GM23338 (cell line): ENCODE results near the gene C19orf25. TPM values are rescaled to one million over a fixed set of nuclear protein-coding genes. Genes with fewer than 3 reads are reported as not detected.
A peak's percentile ranks its signal among the peaks of the same experiment; 100 is the strongest.

Experiments used
- ATAC-seq: fragments of 200-7000 bp; cut with Tn5 transposase; 3 replicates; pipeline ENCODE4 v1.9.1; 2020
- DNase-seq: peaks from one replicate; pipeline ENCODE4 v3.0.0-alpha.2; 2015; ENCODE audit warnings: low spot score
- H2AFZ ChIP-seq: fragments of 200-600 bp; sonication (generic); 2 replicates; pipeline ENCODE4 v1.8.0; 2016; ENCODE audit warnings: antibody characterized with exemption, mild to moderate bottlenecking, moderate library complexity
- H3F3A ChIP-seq: fragments of 200-600 bp; sonication (generic); replicated peaks from 2 replicates; pipeline ENCODE4 v1.8.0; 2017; ENCODE audit warnings: antibody characterized with exemption, mixed run types, low read depth
- H3K27ac ChIP-seq: fragments of 200-600 bp; sonication (generic); 2 replicates; pipeline ENCODE4 v1.6.1; 2016; ENCODE audit warnings: low read depth
- H3K27me3 ChIP-seq: fragments of 200-600 bp; sonication (generic); 2 replicates; pipeline ENCODE4 v1.8.0; 2016; ENCODE audit warnings: mild to moderate bottlenecking, mixed run types, moderate library complexity; ENCODE audit not compliant: insufficient read depth
- H3K36me3 ChIP-seq: fragments of 200-600 bp; sonication (generic); 2 replicates; pipeline ENCODE4 v1.8.0; 2016; ENCODE audit warnings: mild to moderate bottlenecking; ENCODE audit not compliant: insufficient read depth
- H3K4me1 ChIP-seq: fragments of 200-600 bp; sonication (generic); 2 replicates; pipeline ENCODE4 v1.8.0; 2016; ENCODE audit warnings: mild to moderate bottlenecking, moderate library complexity; ENCODE audit not compliant: insufficient read depth
- H3K4me2 ChIP-seq: fragments of 200-600 bp; sonication (generic); 2 replicates; pipeline ENCODE4 v1.7.1; 2017; ENCODE audit warnings: mixed run types
- H3K4me3 ChIP-seq: fragments of 200-600 bp; sonication (generic); 2 replicates; pipeline ENCODE4 v1.6.1; 2016; ENCODE audit warnings: mixed run types
- H3K79me2 ChIP-seq: fragments of 200-600 bp; sonication (generic); replicated peaks from 2 replicates; pipeline ENCODE4 v1.8.0; 2017; ENCODE audit warnings: mild to moderate bottlenecking; ENCODE audit not compliant: insufficient read depth
- H3K9me2 ChIP-seq: fragments of 200-600 bp; sonication (generic); 2 replicates; pipeline ENCODE4 v1.8.0; 2017; ENCODE audit not compliant: insufficient read depth
- H4K20me1 ChIP-seq: fragments of 200-600 bp; sonication (generic); replicated peaks from 2 replicates; pipeline ENCODE4 v1.8.0; 2017; ENCODE audit warnings: mild to moderate bottlenecking; ENCODE audit not compliant: insufficient read depth
- H3K27ac Mint-ChIP-seq: 2 replicates; pipeline ENCODE4 v1.8.0; 2020; ENCODE audit warnings: inconsistent platforms, mild to moderate bottlenecking, moderate library complexity, mixed read lengths
- H3K27me3 Mint-ChIP-seq: 3 replicates; pipeline ENCODE4 v1.8.0; 2022; ENCODE audit warnings: low read depth, mild to moderate bottlenecking, moderate library complexity, mixed read lengths, inconsistent platforms; ENCODE audit not compliant: insufficient read depth, poor library complexity
- H3K36me3 Mint-ChIP-seq: 3 replicates; pipeline ENCODE4 v1.8.0; 2021; ENCODE audit warnings: low read depth, mild to moderate bottlenecking, inconsistent platforms, moderate library complexity, mixed read lengths
- H3K4me1 Mint-ChIP-seq: 3 replicates; pipeline ENCODE4 v1.8.0; 2020; ENCODE audit warnings: mild to moderate bottlenecking, inconsistent platforms, mixed read lengths
- H3K4me3 Mint-ChIP-seq: 3 replicates; pipeline ENCODE4 v1.8.0; 2021; ENCODE audit warnings: moderate library complexity, mild to moderate bottlenecking, inconsistent platforms, mixed read lengths
- H3K9me3 Mint-ChIP-seq: 3 replicates; pipeline ENCODE4 v1.8.0; 2020; ENCODE audit warnings: moderate library complexity, mild to moderate bottlenecking, inconsistent platforms, mixed read lengths
- CREB1 ChIP-seq: fragments of 250-450 bp; sonication (Bioruptor Pico); IDR thresholded peaks from 2 replicates; pipeline ENCODE4 v1.5.0; 2020; ENCODE audit warnings: low read depth, mild to moderate bottlenecking, moderate library complexity
- CTCF ChIP-seq, 2 experiments: fragments of 200-600 bp in 1 of 2; sonication (generic) in 1 of 2; conservative IDR thresholded peaks; 2 replicates each; pipeline versions ENCODE4 v1.5.1 to v1.6.1; 2016 to 2017; ENCODE audit warnings: antibody characterized with exemption in 2 of 2, low read depth in 2 of 2, mild to moderate bottlenecking in 2 of 2, moderate library complexity in 1 of 2
- ETS1 ChIP-seq: IDR thresholded peaks from 2 replicates; pipeline ENCODE4 v1.6.1; 2016; ENCODE audit warnings: antibody characterized with exemption
- EZH2phosphoT487 ChIP-seq: fragments of 200-600 bp; sonication (generic); IDR thresholded peaks from one replicate; pipeline ENCODE4 v1.8.1; 2018; ENCODE audit warnings: antibody characterized with exemption; ENCODE audit not compliant: unreplicated experiment
- JUNB ChIP-seq: IDR thresholded peaks from one replicate; pipeline ENCODE4 v1.6.1; 2016; ENCODE audit warnings: antibody characterized with exemption; ENCODE audit not compliant: unreplicated experiment
- NANOG ChIP-seq: IDR thresholded peaks from 2 replicates; pipeline ENCODE4 v1.6.1; 2016; ENCODE audit warnings: antibody characterized with exemption, borderline replicate concordance
- POLR2AphosphoS5 ChIP-seq: IDR thresholded peaks from 2 replicates; pipeline ENCODE4 v1.6.1; 2016; ENCODE audit warnings: antibody characterized with exemption, low read depth
- REST ChIP-seq: IDR thresholded peaks from one replicate; pipeline ENCODE4 v1.6.1; 2018; ENCODE audit warnings: antibody characterized with exemption; ENCODE audit not compliant: unreplicated experiment
- ZNF114 ChIP-seq: fragments of 250-450 bp; sonication (Bioruptor Pico); IDR thresholded peaks from 2 replicates; pipeline ENCODE4 v1.5.0; 2020; ENCODE audit warnings: mild to moderate bottlenecking, moderate library complexity
- ZNF331 ChIP-seq: fragments of 250-450 bp; sonication (Bioruptor Pico); IDR thresholded peaks from 2 replicates; pipeline ENCODE4 v1.5.0; 2020; ENCODE audit warnings: low read depth, mild to moderate bottlenecking, moderate library complexity
- polyA plus RNA-seq: library from polyadenylated mRNA; unstranded; fragments of >200 nt; fragmentation: Nextera tagmentation; extraction: Ambion mirVana; gene quantifications from 2 replicates; pipeline ENCODE4 v1.2.1, GENCODE V29; 2016
- total RNA-seq: library from RNA; depleted of rRNA; stranded (reverse); fragments of >200 nt; shearing (Covaris generic); gene quantifications from 2 replicates; pipeline ENCODE4 v1.2.3, GENCODE V29; 2014

Gene C19orf25
- total and polyA plus RNA-seq, 2 experiments from 2014 or later = 43.5 to 61.1 TPM

- Mint-ChIP-seq H3K27ac (peak overlapping the region; percentile 100; the same call in 1 of the 2 replicates), H3K9me3 (no peaks in the 10 kb centered on the region; the same call in 2 of the 3 replicates), H3K4me1 (peaks cover 18% of the 10 kb centered on the region), H3K4me3 (peak overlapping the region; percentile 97), H3K36me3 (peaks cover 56% of the 10 kb centered on the region), H3K27me3 (peaks cover 30% of the 10 kb centered on the region)
- no peak for DNase-seq
- no peak for ATAC-seq
- H3K79me2 ChIP-seq = peaks cover 24% of the 10 kb centered on the region
- peaks cover 9% of the 10 kb centered on the region; the same call in 1 of the 2 replicates for H3K4me1 ChIP-seq
- no peak for TF ChIP-seq POLR2AphosphoS5
- TF ChIP-seq CREB1 (CRISPR knock-in tag) = no peak
- no peak for TF ChIP-seq JUNB
- no peak for TF ChIP-seq CTCF (conservative IDR thresholded peaks at IDR 0.05; ENCODE audit: low read depth in 2 of 2)
- TF ChIP-seq ZNF114 = no peak
- no peak for TF ChIP-seq NANOG
- no peak for TF ChIP-seq ZNF331 (CRISPR knock-in tag)
- no peak for TF ChIP-seq REST
- no peak for TF ChIP-seq EZH2phosphoT487
- no peaks in the 10 kb centered on the region for H3K27me3 ChIP-seq
- H4K20me1 ChIP-seq = peaks cover 38% of the 10 kb centered on the region
- H3K4me2 ChIP-seq = peak overlapping the region; percentile 0; the same call in 1 of the 2 replicates
- peak overlapping the region; percentile 97; the same call in 1 of the 2 replicates for H3K4me3 ChIP-seq
- H2AFZ ChIP-seq = no peak overlapping the region
- no peaks in the 10 kb centered on the region for H3K9me2 ChIP-seq
- H3F3A ChIP-seq = peaks cover 66% of the 10 kb centered on the region
- peaks cover 24% of the 10 kb centered on the region for H3K36me3 ChIP-seq
- H3K27ac ChIP-seq = no peak overlapping the region
Measured at GRCh38 chr19:1437609-1438008, 41.4 kb downstream of the C19orf25 start.

GRCh38 chr19:1435378-1435989 lies 43.5 kb downstream of the C19orf25 start:
- H3K27ac ChIP-seq = peak overlapping the region; percentile 39; the same call in 1 of the 2 replicates
- peaks cover 6% of the 10 kb centered on the region; the same call in 1 of the 2 replicates for H3K4me1 ChIP-seq
- no peak for DNase-seq
- Mint-ChIP-seq H3K27ac (no peak overlapping the region), H3K9me3 (no peaks in the 10 kb centered on the region; the same call in 2 of the 3 replicates), H3K27me3 (peaks cover 31% of the 10 kb centered on the region), H3K36me3 (peaks cover 54% of the 10 kb centered on the region), H3K4me3 (no peak overlapping the region; the same call in 2 of the 3 replicates), H3K4me1 (peaks cover 8% of the 10 kb centered on the region)
- no peak overlapping the region for H3K4me2 ChIP-seq
- peaks cover 28% of the 10 kb centered on the region for H3K79me2 ChIP-seq
- peaks cover 49% of the 10 kb centered on the region for H3F3A ChIP-seq
- H2AFZ ChIP-seq = no peak overlapping the region
- ATAC-seq = no peak
- no peak overlapping the region for H3K4me3 ChIP-seq
- H4K20me1 ChIP-seq = peaks cover 20% of the 10 kb centered on the region
- H3K36me3 ChIP-seq = peaks cover 19% of the 10 kb centered on the region
- no peaks in the 10 kb centered on the region for H3K27me3 ChIP-seq
- no peaks in the 10 kb centered on the region for H3K9me2 ChIP-seq
- TF ChIP-seq CREB1 (CRISPR knock-in tag) (no peak), ETS1 (no peak), REST (no peak), CTCF (conservative IDR thresholded peaks at IDR 0.05; ENCODE audit: low read depth in 2 of 2) (no peak), NANOG (no peak), EZH2phosphoT487 (no peak)
